ENCODE measurements around the gene SDS. TPM values are rescaled to one million over a fixed set of nuclear protein-coding genes. Genes with fewer than 3 reads are reported as not detected.

Gene SDS
- total RNA-seq, 2 experiments from 2014 or later, result not detected

DNA sequence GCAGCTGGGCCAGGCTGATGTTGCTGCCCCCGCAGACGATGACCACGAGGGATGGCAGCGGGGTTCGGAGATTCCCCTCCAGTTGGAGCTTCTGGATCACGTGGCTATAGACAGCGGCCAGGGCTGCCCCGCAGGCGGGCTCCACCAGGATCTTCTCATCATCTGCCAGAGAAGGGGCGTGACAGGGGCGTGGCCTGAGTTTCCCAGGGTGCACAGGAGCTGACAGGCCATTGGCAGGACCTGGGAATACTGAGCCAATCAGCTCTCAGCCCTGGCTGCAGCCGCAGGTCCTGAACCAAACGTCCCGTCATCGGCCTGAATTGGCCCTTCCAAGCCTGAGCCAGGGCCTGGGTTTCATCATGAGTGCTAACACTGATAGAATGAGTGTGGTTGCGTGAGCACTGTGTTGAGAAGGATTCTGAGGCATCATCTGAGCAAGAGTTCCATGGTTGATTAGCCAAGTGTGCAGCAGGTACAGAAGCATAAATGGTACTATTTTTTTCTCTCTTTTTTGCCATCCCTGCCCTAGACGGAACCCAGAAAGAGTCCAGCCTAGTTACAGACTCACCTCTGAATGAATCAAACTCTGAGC is 10.6 kb downstream of the SDS start:
- Mint-ChIP-seq H3K4me1 (ENCODE audit: low read depth) (no peaks in the 10 kb centered on the region), H3K27ac (no peak overlapping the region), H3K9me3 (no peaks in the 10 kb centered on the region), H3K36me3 (ENCODE audit: low read depth) (peaks cover 5% of the 10 kb centered on the region), H3K27me3 (ENCODE audit: low read depth) (no peaks in the 10 kb centered on the region), H3K4me3 (no peak overlapping the region)
- CTCF ChIA-PET, result no interaction called here
- DNase-seq, result no peak
- intact Hi-C loops (cut with micrococcal nuclease), result no loop called here

DNA sequence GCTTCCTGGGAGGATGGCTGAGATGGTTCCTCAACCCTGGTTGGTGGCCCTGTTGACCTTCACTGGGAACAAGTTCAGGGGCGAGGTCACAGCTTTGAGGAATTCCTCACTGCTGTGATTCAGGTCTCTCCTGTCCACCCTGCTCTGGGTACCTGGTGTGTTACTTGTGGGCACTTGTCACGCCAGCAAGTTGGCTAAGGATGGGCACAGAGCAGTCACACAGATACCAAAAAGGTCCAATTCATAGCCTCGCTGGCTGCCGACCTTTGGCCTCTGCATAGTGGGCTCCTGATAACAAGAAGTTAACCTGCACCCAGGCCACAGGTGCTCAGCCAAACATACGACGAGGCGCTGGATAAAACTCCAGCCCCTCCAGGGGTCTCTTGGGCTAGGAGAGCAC is 11.2 kb downstream of the SDS start:
- peaks cover 5% of the 10 kb centered on the region for H3K36me3 Mint-ChIP-seq (ENCODE audit: low read depth)
- no peaks in the 10 kb centered on the region for H3K27me3 Mint-ChIP-seq (ENCODE audit: low read depth)
- DNase-seq, result no peak
- CTCF ChIA-PET, result interaction anchor here (0.6 kb wide), 1 partner anchor 56 kb away, joined by 3 read pairs; no protein-coding TSS in a partner anchor
- no peak overlapping the region for H3K27ac Mint-ChIP-seq
- H3K4me1 Mint-ChIP-seq (ENCODE audit: low read depth), result no peaks in the 10 kb centered on the region
- intact Hi-C loops (cut with micrococcal nuclease), result no loop called here
- no peaks in the 10 kb centered on the region for H3K9me3 Mint-ChIP-seq
- H3K4me3 Mint-ChIP-seq, result no peak overlapping the region

DNA sequence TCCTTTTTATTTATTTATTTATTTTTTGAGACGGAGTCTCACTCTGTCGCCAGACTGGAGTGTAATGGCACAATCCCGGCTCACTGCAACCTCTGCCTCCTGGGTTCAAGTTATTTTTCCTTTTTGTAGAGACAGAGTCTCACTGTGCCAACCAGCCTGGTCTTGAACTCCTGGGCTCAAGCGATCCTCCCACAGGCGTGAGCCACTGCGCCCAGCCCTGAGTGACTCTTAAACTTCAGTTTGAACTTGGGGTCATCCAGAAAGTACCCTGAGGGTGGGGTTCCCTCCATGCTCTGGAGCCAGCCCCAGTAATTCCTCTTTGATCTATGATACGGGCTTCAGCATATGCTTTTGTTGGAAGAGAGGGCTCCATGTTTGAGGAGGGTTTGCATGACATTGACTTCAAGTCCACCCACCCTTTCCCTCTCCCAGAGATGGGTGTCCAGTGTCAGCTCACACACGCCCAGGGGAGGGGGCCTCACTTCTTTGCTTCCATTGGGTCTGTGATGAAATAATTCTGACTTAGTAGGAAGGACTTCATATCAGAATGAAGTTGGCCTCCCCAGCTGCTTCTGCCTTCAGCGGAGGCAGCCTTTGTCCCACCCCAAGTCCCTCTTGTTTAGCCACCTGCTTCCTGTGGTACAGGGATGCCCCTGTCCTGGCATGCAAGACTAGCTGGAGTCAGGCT is 11.9 kb downstream of the SDS start:
- H3K36me3 Mint-ChIP-seq (ENCODE audit: low read depth), result peaks cover 5% of the 10 kb centered on the region
- no peaks in the 10 kb centered on the region for H3K27me3 Mint-ChIP-seq (ENCODE audit: low read depth)
- CTCF ChIA-PET, result interaction anchor here (0.6 kb wide), 1 partner anchor 55 kb away, joined by 3 read pairs; no protein-coding TSS in a partner anchor
- H3K9me3 Mint-ChIP-seq, result no peaks in the 10 kb centered on the region
- no peaks in the 10 kb centered on the region for H3K4me1 Mint-ChIP-seq (ENCODE audit: low read depth)
- no peak overlapping the region for H3K27ac Mint-ChIP-seq
- no peak overlapping the region for H3K4me3 Mint-ChIP-seq
- DNase-seq, result no peak
- intact Hi-C loops (cut with micrococcal nuclease), result no loop called here

DNA sequence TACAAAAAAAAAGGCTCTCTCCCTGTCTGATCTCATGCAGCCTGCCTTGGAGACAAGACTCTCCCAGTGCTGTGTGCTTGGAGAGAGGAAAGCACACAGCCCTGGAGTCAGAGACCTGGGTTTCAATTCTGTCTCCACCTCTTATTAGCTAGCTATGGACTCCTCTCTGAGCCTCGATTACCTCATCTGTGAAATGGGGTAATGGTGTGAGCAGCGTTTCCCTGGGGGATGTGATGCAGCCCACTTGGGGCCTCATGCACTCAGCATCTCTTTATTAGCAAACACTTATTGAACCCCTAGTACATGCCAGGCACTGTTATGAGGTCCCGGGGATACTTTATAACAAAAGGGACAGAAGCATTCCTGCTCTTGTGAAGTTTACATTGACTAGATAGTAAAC is 12.5 kb downstream of the SDS start:
- intact Hi-C loops (cut with micrococcal nuclease), result no loop called here
- CTCF ChIA-PET, result no interaction called here
- Mint-ChIP-seq H3K4me3 (no peak overlapping the region), H3K9me3 (no peaks in the 10 kb centered on the region), H3K27me3 (ENCODE audit: low read depth) (no peaks in the 10 kb centered on the region), H3K4me1 (ENCODE audit: low read depth) (no peaks in the 10 kb centered on the region), H3K27ac (no peak overlapping the region), H3K36me3 (ENCODE audit: low read depth) (peaks cover 5% of the 10 kb centered on the region)
- no peak for DNase-seq

DNA sequence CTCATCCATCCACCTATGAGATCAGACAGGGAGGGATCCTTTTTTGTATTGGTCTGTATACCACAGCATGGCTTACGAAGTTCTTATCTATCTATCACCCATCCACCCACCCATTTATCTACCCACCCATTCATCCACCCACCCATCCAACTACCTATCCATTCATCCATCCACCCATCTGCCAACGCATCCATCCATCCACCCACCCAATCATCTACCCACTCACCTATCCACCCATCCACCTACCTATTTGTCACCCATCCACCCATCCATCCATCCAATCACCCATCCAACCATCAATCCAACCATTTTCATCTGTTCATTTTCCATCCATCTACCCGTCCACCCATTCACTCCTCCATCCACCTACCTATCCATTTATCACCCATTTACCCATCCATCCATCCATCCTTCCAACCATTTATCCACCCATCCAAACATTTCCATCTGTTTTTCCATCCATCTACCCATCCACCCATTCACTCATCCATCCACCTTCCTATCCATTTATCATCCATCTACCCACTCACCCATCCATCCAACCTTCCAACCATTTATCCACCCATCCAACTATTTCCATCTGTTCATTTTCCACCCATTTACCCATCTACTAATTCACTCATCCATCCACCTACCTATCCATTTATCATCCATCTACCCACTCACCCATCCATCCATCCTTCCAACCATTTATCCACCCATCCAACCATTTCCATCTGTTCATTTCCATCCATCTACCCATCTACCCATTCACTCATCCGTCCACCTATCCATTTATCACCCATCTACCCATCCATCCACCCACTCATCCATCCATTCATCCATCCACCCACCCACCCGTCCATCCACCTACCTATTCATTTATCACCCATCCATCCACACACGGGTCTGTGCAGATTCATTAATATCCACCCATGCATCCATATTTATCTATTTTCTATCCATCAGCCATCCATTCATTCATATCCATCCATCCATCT is 13.3 kb downstream of the SDS start:
- Mint-ChIP-seq H3K4me1 (ENCODE audit: low read depth) (no peaks in the 10 kb centered on the region), H3K4me3 (no peak overlapping the region), H3K27ac (no peak overlapping the region), H3K36me3 (ENCODE audit: low read depth) (peaks cover 8% of the 10 kb centered on the region), H3K9me3 (no peaks in the 10 kb centered on the region), H3K27me3 (ENCODE audit: low read depth) (no peaks in the 10 kb centered on the region)
- CTCF ChIA-PET, result no interaction called here
- intact Hi-C loops (cut with micrococcal nuclease), result no loop called here
- DNase-seq, result no peak

DNA sequence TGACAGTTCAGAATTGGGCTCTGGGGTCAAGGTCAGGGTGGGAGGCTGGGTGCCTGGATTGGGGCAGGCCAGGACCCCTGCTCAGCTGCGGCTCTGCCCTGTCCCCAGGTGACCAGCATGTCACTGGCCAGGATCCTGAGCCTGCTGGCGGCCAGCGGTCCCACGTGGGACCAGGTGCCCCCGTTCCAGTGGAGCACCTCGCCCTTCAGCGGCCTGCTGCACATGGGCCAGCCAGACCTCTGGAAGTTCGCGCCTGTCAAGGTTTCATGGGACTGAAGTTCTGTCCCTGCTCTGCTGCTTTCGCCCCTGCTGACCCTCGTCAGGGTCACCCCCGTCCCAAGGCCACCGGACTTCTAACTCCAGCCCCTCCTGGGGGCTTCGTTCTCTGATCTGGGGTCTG is 15.3 kb downstream of the SDS start:
- Mint-ChIP-seq H3K27me3 (ENCODE audit: low read depth) (no peaks in the 10 kb centered on the region), H3K36me3 (ENCODE audit: low read depth) (peaks cover 18% of the 10 kb centered on the region), H3K4me1 (ENCODE audit: low read depth) (no peaks in the 10 kb centered on the region), H3K9me3 (no peaks in the 10 kb centered on the region), H3K4me3 (no peak overlapping the region), H3K27ac (no peak overlapping the region)
- intact Hi-C loops (cut with micrococcal nuclease), result no loop called here
- no peak for DNase-seq
- CTCF ChIA-PET, result no interaction called here

DNA sequence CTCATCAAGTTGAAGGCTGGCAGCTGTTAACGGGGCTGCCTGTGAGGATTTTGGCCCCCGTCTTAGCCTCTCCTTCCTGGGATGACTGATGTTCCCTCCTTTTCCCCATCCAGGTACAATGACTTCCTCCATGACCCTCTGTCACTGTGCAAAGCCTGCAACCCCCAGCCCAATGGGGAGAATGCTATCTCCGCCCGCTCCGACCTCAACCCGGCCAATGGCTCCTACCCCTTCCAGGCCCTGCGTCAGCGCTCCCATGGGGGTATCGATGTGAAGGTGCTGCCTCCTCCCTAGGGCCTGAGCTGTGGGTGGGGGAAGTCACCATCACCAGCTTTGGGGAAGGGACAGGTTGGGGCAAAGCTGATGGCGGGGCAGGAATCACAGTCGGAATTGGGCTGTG is 16.1 kb downstream of the SDS start:
- intact Hi-C loops (cut with micrococcal nuclease), result no loop called here
- H3K4me3 Mint-ChIP-seq, result no peak overlapping the region
- peaks cover 18% of the 10 kb centered on the region for H3K36me3 Mint-ChIP-seq (ENCODE audit: low read depth)
- H3K27me3 Mint-ChIP-seq (ENCODE audit: low read depth), result no peaks in the 10 kb centered on the region
- H3K27ac Mint-ChIP-seq, result no peak overlapping the region
- no peak for DNase-seq
- H3K9me3 Mint-ChIP-seq, result no peaks in the 10 kb centered on the region
- no peaks in the 10 kb centered on the region for H3K4me1 Mint-ChIP-seq (ENCODE audit: low read depth)
- CTCF ChIA-PET, result no interaction called here

DNA sequence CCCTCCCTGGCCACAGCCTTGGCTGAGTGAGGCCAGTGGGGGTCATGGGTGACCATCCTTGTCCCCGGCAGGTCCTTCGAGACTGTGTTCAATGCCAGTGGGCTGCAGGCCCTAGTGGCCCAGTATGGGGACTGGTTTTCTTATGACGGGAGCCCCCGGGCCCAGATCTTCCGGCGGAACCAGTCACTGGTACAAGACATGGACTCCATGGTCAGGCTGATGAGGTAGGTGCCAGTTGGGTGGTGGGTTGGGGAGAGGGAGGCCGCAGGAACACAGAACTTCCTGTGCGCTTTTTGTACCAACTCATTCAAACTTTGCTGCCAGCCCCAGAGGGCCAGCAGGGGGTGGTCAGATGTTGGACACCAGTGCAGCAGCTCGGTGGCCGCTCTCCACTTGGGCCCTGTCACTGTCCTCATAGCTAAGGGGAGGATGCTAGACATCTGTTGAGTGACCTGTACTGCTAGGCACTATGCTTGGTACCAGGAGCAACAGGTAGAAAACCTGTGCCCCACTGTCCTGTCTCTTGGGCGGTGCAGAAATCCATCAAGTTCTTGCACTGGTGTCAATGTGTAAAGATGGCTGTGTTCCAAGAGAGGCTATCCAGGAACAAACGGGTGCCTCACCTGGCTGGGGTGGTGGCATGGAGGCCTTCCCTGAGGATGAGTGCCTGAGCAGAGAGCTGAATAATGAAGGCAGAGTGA is 16.7 kb downstream of the SDS start:
- H3K4me1 Mint-ChIP-seq (ENCODE audit: low read depth), result no peaks in the 10 kb centered on the region
- CTCF ChIA-PET, result no interaction called here
- no peaks in the 10 kb centered on the region for H3K9me3 Mint-ChIP-seq
- H3K36me3 Mint-ChIP-seq (ENCODE audit: low read depth), result peaks cover 18% of the 10 kb centered on the region
- H3K27me3 Mint-ChIP-seq (ENCODE audit: low read depth), result no peaks in the 10 kb centered on the region
- no peak overlapping the region for H3K27ac Mint-ChIP-seq
- no peak for DNase-seq
- no peak overlapping the region for H3K4me3 Mint-ChIP-seq
- intact Hi-C loops (cut with micrococcal nuclease), result no loop called here

DNA sequence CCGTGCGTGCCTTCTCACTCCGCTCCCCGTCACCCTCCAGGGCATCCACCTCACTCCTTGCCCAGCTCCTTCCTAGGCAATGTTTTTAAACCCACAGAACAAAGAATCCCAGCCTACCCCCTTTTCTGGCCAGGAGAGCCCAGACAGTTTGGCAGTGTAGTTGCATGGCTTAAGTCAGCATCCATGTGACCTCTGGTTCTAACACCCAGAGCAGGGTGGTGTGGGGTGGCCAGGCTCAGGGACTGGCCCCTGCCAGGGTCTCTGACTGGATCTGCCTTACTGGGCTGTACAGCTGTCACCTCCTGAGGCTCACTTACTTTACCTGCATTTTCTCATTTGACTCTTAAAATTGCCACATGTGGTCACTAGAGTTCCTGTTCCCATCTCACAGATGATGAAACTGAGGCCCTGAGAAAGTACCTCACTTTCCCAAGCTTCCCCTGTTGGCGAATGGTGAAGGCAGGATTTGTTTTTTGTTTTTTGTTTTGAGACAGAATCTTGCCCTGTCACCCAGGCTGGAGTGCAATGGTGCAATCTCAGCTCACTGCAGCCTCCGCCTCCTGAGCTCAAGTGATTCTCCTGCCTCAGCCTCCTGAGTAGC is 18.3 kb downstream of the SDS start:
- Mint-ChIP-seq H3K4me1 (ENCODE audit: low read depth) (no peaks in the 10 kb centered on the region), H3K36me3 (ENCODE audit: low read depth) (peaks cover 19% of the 10 kb centered on the region), H3K27ac (no peak overlapping the region), H3K4me3 (no peak overlapping the region), H3K27me3 (ENCODE audit: low read depth) (no peaks in the 10 kb centered on the region), H3K9me3 (no peaks in the 10 kb centered on the region)
- no peak for DNase-seq
- intact Hi-C loops (cut with micrococcal nuclease), result no loop called here
- CTCF ChIA-PET, result no interaction called here

DNA sequence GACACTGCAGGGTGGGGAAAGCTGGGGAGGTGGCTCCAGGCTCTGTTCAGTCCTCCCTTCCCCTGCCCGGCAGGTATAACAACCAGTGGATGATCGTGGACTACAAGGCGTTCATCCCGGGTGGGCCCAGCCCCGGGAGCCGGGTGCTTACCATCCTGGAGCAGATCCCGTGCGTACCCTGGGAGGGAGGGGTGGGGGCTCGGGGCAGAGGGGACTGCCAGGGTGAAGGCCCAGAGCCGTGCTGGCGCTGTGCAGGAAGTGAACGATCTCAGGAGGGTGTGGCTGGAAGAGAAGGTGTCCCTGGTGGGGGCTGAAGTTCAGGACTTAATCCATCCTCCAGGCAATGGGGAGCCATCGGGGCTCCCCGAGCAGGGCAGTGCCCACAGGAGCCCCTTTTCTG is 18.9 kb downstream of the SDS start:
- CTCF ChIA-PET, result no interaction called here
- Mint-ChIP-seq H3K4me1 (ENCODE audit: low read depth) (no peaks in the 10 kb centered on the region), H3K9me3 (no peaks in the 10 kb centered on the region), H3K27me3 (ENCODE audit: low read depth) (no peaks in the 10 kb centered on the region), H3K36me3 (ENCODE audit: low read depth) (peaks cover 19% of the 10 kb centered on the region), H3K27ac (no peak overlapping the region), H3K4me3 (no peak overlapping the region)
- intact Hi-C loops (cut with micrococcal nuclease), result no loop called here
- DNase-seq, result no peak

DNA sequence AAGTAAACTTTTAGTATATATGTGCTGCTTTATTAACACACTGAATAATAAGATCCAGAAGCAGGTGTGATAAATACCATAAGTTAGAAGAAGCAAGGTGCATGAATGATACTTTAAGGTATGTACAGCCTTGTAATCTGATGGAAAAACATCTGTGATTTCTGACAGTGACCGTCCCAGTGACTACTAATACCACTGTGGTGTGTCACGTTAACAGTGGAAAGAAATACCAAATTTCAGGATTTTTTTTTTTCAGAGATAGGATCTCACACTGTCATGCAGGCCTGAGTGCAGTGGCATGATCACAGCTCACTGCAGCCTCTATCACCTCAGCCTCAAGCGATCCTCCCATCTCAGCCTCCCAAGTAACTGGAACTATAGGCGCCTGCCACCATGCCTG is 21.5 kb downstream of the SDS start:
- DNase-seq, result no peak
- no peaks in the 10 kb centered on the region for H3K4me1 Mint-ChIP-seq (ENCODE audit: low read depth)
- intact Hi-C loops (cut with micrococcal nuclease), result no loop called here
- H3K27ac Mint-ChIP-seq, result no peak overlapping the region
- CTCF ChIA-PET, result no interaction called here
- peaks cover 15% of the 10 kb centered on the region for H3K36me3 Mint-ChIP-seq (ENCODE audit: low read depth)
- H3K9me3 Mint-ChIP-seq, result no peaks in the 10 kb centered on the region
- H3K4me3 Mint-ChIP-seq, result no peak overlapping the region
- H3K27me3 Mint-ChIP-seq (ENCODE audit: low read depth), result no peaks in the 10 kb centered on the region

DNA sequence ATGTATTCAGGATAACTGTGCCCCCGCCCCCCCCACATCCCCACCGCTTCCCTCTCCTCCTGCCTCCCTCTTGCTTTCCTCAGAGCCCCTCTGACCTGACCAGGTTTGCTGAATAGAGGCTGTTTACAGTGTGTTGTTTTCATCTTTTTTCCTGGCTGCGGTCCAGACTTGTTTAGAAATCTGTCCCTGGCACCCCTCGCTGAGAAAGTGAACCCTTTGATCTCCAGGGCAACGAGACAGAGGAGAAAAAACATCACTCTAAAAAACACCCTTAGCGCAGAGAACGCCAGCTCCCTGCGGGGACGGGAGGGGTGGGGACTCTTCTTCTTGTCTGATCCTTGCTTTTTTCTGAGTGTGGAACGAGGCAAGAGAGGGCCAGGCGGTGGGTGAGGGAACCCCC is 22.5 kb downstream of the SDS start:
- no peak for DNase-seq
- Mint-ChIP-seq H3K27ac (no peak overlapping the region), H3K36me3 (ENCODE audit: low read depth) (peaks cover 18% of the 10 kb centered on the region), H3K4me3 (no peak overlapping the region), H3K4me1 (ENCODE audit: low read depth) (no peaks in the 10 kb centered on the region), H3K27me3 (ENCODE audit: low read depth) (no peaks in the 10 kb centered on the region), H3K9me3 (no peaks in the 10 kb centered on the region)
- intact Hi-C loops (cut with micrococcal nuclease), result no loop called here
- CTCF ChIA-PET, result no interaction called here

All from activated naive CD4-positive, alpha-beta T cell treated with anti-CD3 and anti-CD28 coated beads for 36 hours (primary cell).